K562 (cell line): ENCODE data around the gene CTBP2. TPM values are rescaled to one million over a fixed set of nuclear protein-coding genes. Genes with fewer than 3 reads are reported as not detected.

Experiments
- ATAC-seq: fragments of 200-7000 bp; cut with Tn5 transposase; 3 replicates; pipeline ENCODE4 v1.9.1; 2020; ENCODE audit warnings: moderate library complexity
- BruUV-seq: library from RNA; stranded (reverse); fragments of 400-500 nt; replicated peaks from 2 replicates; lab custom pipeline; 2021; lab: Mats Ljungman, UMichigan
- CTCF ChIA-PET: fragments of 300-600 bp; formaldehyde crosslinking; extraction: SDS; loops from one replicate; lab custom pipeline; 2021; ENCODE audit warnings: low intra/inter-chr PET ratio; lab: Yijun Ruan, JAX
- POLR2A ChIA-PET: fragments of 300-600, 350-650 bp; sonication (Branson Sonifier 250); formaldehyde crosslinking; extraction: SDS; loops from one replicate; lab custom pipeline; 2021; ENCODE audit warnings: antibody characterized with exemption, inconsistent platforms; lab: Yijun Ruan, JAX
- DNase-seq, 4 experiments: peaks; one replicate each; pipeline versions ENCODE4 v3.0.0 to v3.0.0-alpha.2; 2011 to 2018; ENCODE audit warnings: low spot score in 3 of 4, mixed read lengths in 3 of 4; ENCODE audit errors: extremely low read depth in 1 of 4
- FAIRE-seq: peaks from 2 replicates; lab custom pipeline; 2011; peaks lifted over from hg19 to GRCh38; lab: Jason Lieb, UNC
- H2AFZ ChIP-seq: 2 replicates; pipeline ENCODE4 v1.6.0; 2011; ENCODE audit warnings: low read depth, low read length, control low read depth, inconsistent platforms
- H3K27ac ChIP-seq: fragments of 200-600 bp; 3 replicates; pipeline ENCODE4 v1.8.0; 2011; ENCODE audit warnings: low read depth, mild to moderate bottlenecking, control low read depth, inconsistent platforms, low read length, moderate library complexity, mixed read lengths; ENCODE audit errors: extremely low read depth
- H3K27me3 ChIP-seq, 2 experiments: fragments of 300-600 bp in 1 of 2; 2 replicates in 1 of 2; 3 replicates in 1 of 2; pipeline versions ENCODE4 v1.6.0 to v1.8.0; 2011; ENCODE audit warnings: inconsistent platforms in 2 of 2, low read length in 2 of 2, mild to moderate bottlenecking in 1 of 2, mixed read lengths in 1 of 2, moderate library complexity in 1 of 2; ENCODE audit not compliant: control insufficient read depth in 2 of 2, insufficient read depth in 2 of 2
- H3K36me3 ChIP-seq: fragments of 300-600 bp; 3 replicates; pipeline ENCODE4 v1.8.0; 2011; ENCODE audit warnings: mild to moderate bottlenecking, low read length, inconsistent platforms; ENCODE audit not compliant: control insufficient read depth, insufficient read depth
- H3K4me1 ChIP-seq, 2 experiments: fragments of 200-600 bp in 1 of 2; replicated peaks in 1 of 2; 2 replicates in 1 of 2; 3 replicates in 1 of 2; pipeline versions ENCODE4 v1.5.1 to v1.8.0; 2011; ENCODE audit warnings: inconsistent platforms in 2 of 2, low read length in 2 of 2, mild to moderate bottlenecking in 1 of 2, mixed read lengths in 1 of 2, moderate library complexity in 1 of 2; ENCODE audit not compliant: control insufficient read depth in 2 of 2, insufficient read depth in 2 of 2
- H3K4me2 ChIP-seq: 2 replicates; pipeline ENCODE4 v1.6.1; 2011; ENCODE audit warnings: low read length, control low read depth, inconsistent platforms, mixed read lengths; ENCODE audit not compliant: insufficient read depth
- H3K4me3 ChIP-seq: fragments of 200-600 bp; sonication (generic), shearing (Covaris generic); 2 replicates; pipeline ENCODE4 v1.5.1; 2016; ENCODE audit warnings: control low read depth, inconsistent platforms
- H3K79me2 ChIP-seq: fragments of 200-600 bp; 3 replicates; pipeline ENCODE4 v1.8.0; 2011; ENCODE audit warnings: low read length, inconsistent platforms; ENCODE audit not compliant: control insufficient read depth, insufficient read depth
- H3K9ac ChIP-seq, 2 experiments: 2 replicates each; pipeline versions ENCODE4 v1.6.0 to v1.6.1; 2011; ENCODE audit warnings: low read depth in 2 of 2, low read length in 2 of 2, control low read depth in 1 of 2, inconsistent platforms in 1 of 2, mild to moderate bottlenecking in 1 of 2, mixed read lengths in 1 of 2; ENCODE audit not compliant: insufficient read depth in 1 of 2
- H3K9me1 ChIP-seq: one replicate; pipeline ENCODE4 v1.6.0; 2011; ENCODE audit warnings: inconsistent platforms, mild to moderate bottlenecking, low read length, moderate library complexity; ENCODE audit not compliant: control insufficient read depth, insufficient read depth
- H3K9me3 ChIP-seq: replicated peaks from 2 replicates; pipeline ENCODE4 v1.5.1; 2011; ENCODE audit warnings: low read depth, low read length, inconsistent platforms; ENCODE audit not compliant: control insufficient read depth, insufficient read depth
- H4K20me1 ChIP-seq: replicated peaks from 2 replicates; pipeline ENCODE4 v1.6.1; 2011; ENCODE audit warnings: low read length, inconsistent platforms, mixed read lengths; ENCODE audit not compliant: control insufficient read depth, insufficient read depth
- BMI1 ChIP-seq: fragments of 150-350 bp; IDR thresholded peaks from 2 replicates; pipeline ENCODE4 v1.6.1; 2014; ENCODE audit warnings: low read length
- CBX3 ChIP-seq, 2 experiments: IDR thresholded peaks; 1 replicate in 1 of 2; 2 replicates in 1 of 2; pipeline ENCODE4 v1.6.1; 2012; ENCODE audit warnings: inconsistent platforms in 2 of 2, low read length in 2 of 2, borderline replicate concordance in 1 of 2, control low read depth in 1 of 2
- CC2D1A ChIP-seq: fragments of 450-650 bp; IDR thresholded peaks from 2 replicates; pipeline ENCODE4 v1.6.1; 2017; ENCODE audit warnings: mild to moderate bottlenecking
- EHMT2 ChIP-seq: fragments of 450-650 bp; IDR thresholded peaks from 2 replicates; pipeline ENCODE4 v1.6.1; 2018; ENCODE audit warnings: antibody characterized with exemption
- EWSR1 ChIP-seq: fragments of 450-650 bp; IDR thresholded peaks from 2 replicates; pipeline ENCODE4 v1.6.1; 2018; ENCODE audit warnings: borderline replicate concordance, mild to moderate bottlenecking, low read depth, moderate library complexity; ENCODE audit not compliant: partially characterized antibody
- HDAC2 ChIP-seq: fragments of 450-650 bp; IDR thresholded peaks from 2 replicates; pipeline ENCODE4 v1.6.1; 2016; ENCODE audit warnings: mild to moderate bottlenecking
- HNRNPH1 ChIP-seq: fragments of 200-400 bp; formaldehyde crosslinking; optimal IDR thresholded peaks from 2 replicates; pipeline ENCODE3; 2017; ENCODE audit warnings: low read depth, mild to moderate bottlenecking, low read length, moderate library complexity
- HOXB6 ChIP-seq: fragments of 250-450 bp; sonication (Bioruptor Pico); IDR thresholded peaks from 2 replicates; pipeline ENCODE4 v1.5.1; 2022; ENCODE audit warnings: mild to moderate bottlenecking, borderline replicate concordance
- POLR2AphosphoS2 ChIP-seq: IDR thresholded peaks from 2 replicates; pipeline ENCODE4 v1.6.1; 2012; ENCODE audit warnings: low read length, improper control_type of control experiment
- WHSC1 ChIP-seq: IDR thresholded peaks from one replicate; pipeline ENCODE4 v1.6.1; 2012; ENCODE audit warnings: low read length, control low read depth, inconsistent platforms
- WGBS: fragments of 100-300 bp; shearing (Covaris generic); methylation state at CpG from one replicate; pipeline ENCODE4 v1.1.6; 2016; ENCODE audit warnings: low coverage, mixed read lengths; ENCODE audit not compliant: insufficient coverage; ENCODE audit errors: missing lambda C conversion rate; 5-methylcytosine and 5-hydroxymethylcytosine counted together
- in situ Hi-C: fragments of 300-500 bp; cut with MboI; formaldehyde crosslinking; loops from 4 replicates; pipeline ENCODE4 v1.15.0; 2018; ENCODE audit warnings: inconsistent platforms, mixed read lengths
- intact Hi-C: fragments of 100-400 bp; cut with micrococcal nuclease; formaldehyde crosslinking; loops from 2 replicates; pipeline ENCODE4 v1.14.2; 2022
- polyA plus RNA-seq, 8 experiments: library from polyadenylated mRNA; depleted of rRNA in 4 of 8; stranded (reverse) in 5 of 8; unstranded in 3 of 8; fragments of >200 nt; fragmentation: Nextera tagmentation in 2 of 8; fragmentation: Illumina TruSeq in 1 of 8; extraction: Ambion mirVana in 2 of 8; extraction: Trizol in 1 of 8; gene quantifications; 2 replicates each; pipeline versions ENCODE4 v1.2.1 to v1.2.3, GENCODE V29; 2011 to 2014; ENCODE audit warnings: inconsistent platforms in 1 of 8, missing spikeins in 1 of 8
- total RNA-seq, 7 experiments: library from RNA; depleted of rRNA in 6 of 7; stranded (reverse); fragments of >200 nt in 6 of 7; fragmentation: Illumina TruSeq in 2 of 7; extraction: Trizol in 2 of 7; gene quantifications; 2 replicates each; pipeline versions ENCODE4 v1.2.1 to v1.2.3, GENCODE V29; 2011 to 2021; ENCODE audit warnings: low replicate concordance in 1 of 7
- TF ChIP-seq, protein P1 (sequence below): fragments of 450-650 bp; IDR thresholded peaks from 2 replicates; pipeline ENCODE4 v1.6.1; 2017; ENCODE audit warnings: antibody characterized with exemption, mild to moderate bottlenecking

Gene CTBP2
- total and polyA plus RNA-seq, 9 of the 15 experiments (the other 6 are each of a cell fraction or from before 2014, with no cell fraction given) = 1.3 to 8.8 (median 5.1) TPM

DNA sequence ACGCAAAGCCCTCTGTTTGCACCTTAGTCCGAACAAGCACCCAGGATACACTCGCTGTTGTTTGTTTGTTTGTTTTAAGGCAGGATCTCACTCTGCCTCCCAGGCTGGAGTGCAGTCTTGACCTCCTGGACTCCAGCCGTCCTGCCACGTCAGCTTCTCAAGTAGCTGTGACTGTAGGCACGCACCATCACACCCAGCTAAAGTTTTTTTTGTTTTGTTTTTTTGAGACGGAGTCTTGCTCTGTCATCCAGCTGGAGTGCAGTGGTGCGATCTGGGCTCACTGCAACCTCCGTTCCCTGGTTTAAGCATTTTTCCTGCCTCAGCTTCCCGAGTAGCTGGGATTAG is 76.8 kb downstream of the CTBP2 start:
- FAIRE-seq (no peak), ATAC-seq (no peak), DNase-seq (no peak)
- Histone ChIP-seq H3K36me3 (peaks cover 47% of the 10 kb centered on the region; the same call in 2 of the 3 replicates), H2AFZ (no peak overlapping the region), H3K4me1 (peaks cover 2 to 6% of the 10 kb centered on the region in 2 experiments; a peak in 4 of 5 replicates), H3K27me3 (no peaks in the 10 kb centered on the region), H3K4me2 (no peak overlapping the region), H3K9ac (no peak overlapping the region), H3K9me3 (no peaks in the 10 kb centered on the region), H3K27ac (no peak overlapping the region), H3K9me1 (no peaks in the 10 kb centered on the region), H3K79me2 (peaks cover 41% of the 10 kb centered on the region), H4K20me1 (0 out of 2 replicates have a peak, but pooled peaks cover 12% of the 10 kb centered on the region), H3K4me3 (no peak overlapping the region)
- ChIA-PET POLR2A (interaction anchor here (0.7 kb wide), 1 partner anchor 74 kb away, joined by 3 read pairs; no protein-coding TSS in a partner anchor), CTCF (no interaction called here)
- TF ChIP-seq BMI1 = no peak
- TF ChIP-seq EHMT2 = no peak
- no peak for TF ChIP-seq HNRNPH1
- TF ChIP-seq, protein P1, sequence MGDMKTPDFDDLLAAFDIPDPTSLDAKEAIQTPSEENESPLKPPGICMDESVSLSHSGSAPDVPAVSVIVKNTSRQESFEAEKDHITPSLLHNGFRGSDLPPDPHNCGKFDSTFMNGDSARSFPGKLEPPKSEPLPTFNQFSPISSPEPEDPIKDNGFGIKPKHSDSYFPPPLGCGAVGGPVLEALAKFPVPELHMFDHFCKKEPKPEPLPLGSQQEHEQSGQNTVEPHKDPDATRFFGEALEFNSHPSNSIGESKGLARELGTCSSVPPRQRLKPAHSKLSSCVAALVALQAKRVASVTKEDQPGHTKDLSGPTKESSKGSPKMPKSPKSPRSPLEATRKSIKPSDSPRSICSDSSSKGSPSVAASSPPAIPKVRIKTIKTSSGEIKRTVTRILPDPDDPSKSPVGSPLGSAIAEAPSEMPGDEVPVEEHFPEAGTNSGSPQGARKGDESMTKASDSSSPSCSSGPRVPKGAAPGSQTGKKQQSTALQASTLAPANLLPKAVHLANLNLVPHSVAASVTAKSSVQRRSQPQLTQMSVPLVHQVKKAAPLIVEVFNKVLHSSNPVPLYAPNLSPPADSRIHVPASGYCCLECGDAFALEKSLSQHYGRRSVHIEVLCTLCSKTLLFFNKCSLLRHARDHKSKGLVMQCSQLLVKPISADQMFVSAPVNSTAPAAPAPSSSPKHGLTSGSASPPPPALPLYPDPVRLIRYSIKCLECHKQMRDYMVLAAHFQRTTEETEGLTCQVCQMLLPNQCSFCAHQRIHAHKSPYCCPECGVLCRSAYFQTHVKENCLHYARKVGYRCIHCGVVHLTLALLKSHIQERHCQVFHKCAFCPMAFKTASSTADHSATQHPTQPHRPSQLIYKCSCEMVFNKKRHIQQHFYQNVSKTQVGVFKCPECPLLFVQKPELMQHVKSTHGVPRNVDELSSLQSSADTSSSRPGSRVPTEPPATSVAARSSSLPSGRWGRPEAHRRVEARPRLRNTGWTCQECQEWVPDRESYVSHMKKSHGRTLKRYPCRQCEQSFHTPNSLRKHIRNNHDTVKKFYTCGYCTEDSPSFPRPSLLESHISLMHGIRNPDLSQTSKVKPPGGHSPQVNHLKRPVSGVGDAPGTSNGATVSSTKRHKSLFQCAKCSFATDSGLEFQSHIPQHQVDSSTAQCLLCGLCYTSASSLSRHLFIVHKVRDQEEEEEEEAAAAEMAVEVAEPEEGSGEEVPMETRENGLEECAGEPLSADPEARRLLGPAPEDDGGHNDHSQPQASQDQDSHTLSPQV = no peak
- TF ChIP-seq EWSR1 = no peak
- TF ChIP-seq POLR2AphosphoS2 = no peak
- TF ChIP-seq HDAC2 = no peak
- TF ChIP-seq WHSC1 = no peak
- TF ChIP-seq HOXB6 (CRISPR knock-in tag) = no peak
- no peak for TF ChIP-seq CBX3 (IDR thresholded peaks at IDR 0.05; ENCODE audit: borderline replicate concordance in 1 of 2, low read length in 2 of 2)
- TF ChIP-seq CC2D1A = no peak
- WGBS = 95% methylated on average over 10 of the region's 10 CpGs
- intact Hi-C loops (no loop called here), in situ Hi-C loops (no loop called here)
- BruUV-seq = no TSS peak
